Kidney tubule cell (primary cell): ENCODE measurements around the gene TRIP12.
"Not testable (repeated sequence)": the region's sequence is repeated elsewhere in the genome, so short reads cannot be mapped to it uniquely, and the experiment has no call there.

Experiments used
- DNase-seq: peaks from one replicate; pipeline ENCODE4 v3.0.0-alpha.2; 2018; ENCODE audit warnings: low spot score

Gene TRIP12

DNA sequence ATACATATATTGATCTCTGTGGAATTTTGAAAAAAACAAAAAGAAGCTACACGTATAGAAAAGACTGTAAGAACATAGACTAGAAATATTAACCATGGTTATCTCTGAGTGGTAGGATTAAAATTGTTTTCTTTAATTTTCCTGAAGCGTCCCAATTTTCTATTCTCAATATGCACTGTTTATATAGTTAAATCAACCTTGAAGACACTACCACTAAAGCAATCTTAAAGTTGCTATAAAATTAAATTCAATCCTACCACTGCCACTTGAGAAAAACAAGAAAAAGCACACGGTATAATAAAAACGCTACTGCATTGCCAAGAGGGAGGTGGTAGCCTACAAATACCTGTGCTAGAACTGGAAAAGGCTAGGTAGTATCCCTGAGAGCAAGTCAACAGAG is 47.2 kb downstream of the TRIP12 start:
- DNase-seq = no peak

- DNase-seq = peak; percentile 40
Observed at GRCh38 chr2:229873123-229873581, 48.7 kb downstream of the TRIP12 start.

DNA sequence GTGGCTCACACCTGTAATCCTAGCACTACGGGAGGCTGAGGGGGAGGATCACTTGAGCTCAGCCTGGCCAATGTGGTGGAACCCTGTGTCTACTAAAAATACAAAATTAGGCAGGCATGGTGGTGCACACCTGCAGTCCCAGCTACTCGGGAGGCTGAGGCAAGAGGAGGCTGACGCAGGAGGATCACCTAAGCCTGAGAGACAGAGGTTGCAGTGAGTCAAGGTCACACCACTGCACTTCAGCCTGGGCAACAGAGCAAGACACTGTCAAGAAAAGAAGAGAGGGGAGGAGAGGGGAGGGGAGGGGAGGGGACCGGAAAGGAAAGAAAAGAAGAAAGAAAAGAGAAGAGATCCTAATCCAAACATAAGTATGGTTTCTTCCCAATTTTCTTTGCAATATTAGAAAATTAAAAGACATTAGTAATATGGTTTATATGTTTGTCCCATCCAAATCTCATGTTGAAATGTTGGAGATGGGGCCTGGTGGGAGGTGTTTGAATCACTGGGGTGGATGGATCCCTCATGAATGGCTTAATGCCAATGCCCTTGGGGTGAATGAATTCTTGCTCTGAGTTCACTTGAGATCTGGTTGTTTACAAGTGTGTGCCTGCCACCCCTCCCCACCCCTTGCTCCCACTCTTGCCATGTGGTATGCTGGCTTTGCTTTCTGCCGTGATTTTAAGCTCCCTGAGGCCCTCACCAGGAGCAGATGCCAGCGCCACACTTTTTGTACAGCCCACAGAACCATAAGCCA is 50.7 kb downstream of the TRIP12 start:
- no peak for DNase-seq

DNA sequence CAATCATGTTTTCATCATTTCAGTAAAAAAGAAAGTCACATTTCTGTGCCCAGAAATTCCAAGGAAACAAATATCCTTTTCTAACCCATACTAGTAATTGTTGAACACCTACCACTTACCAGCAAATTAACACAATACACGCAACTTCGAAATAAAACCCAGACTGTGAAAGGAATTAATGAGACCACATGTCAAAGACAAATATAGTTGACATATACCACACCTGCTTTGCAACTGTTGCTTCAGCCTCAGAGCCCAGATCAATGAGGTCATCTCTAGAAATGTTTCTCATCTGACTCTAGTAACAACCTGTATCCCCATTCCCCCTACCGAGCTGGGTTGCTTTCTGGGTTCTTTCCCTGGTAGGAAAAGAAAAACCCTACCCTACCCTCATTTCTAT is 52.6 kb downstream of the TRIP12 start:
- no peak for DNase-seq

GRCh38 chr2:229868794-229869193 is 53.0 kb downstream of the TRIP12 start:
- DNase-seq = peak; percentile 35

GRCh38 chr2:229865033-229865432 is 56.8 kb downstream of the TRIP12 start:
- no peak for DNase-seq

GRCh38 chr2:229861431-229861830 is 60.4 kb downstream of the TRIP12 start:
- DNase-seq = no peak

DNA sequence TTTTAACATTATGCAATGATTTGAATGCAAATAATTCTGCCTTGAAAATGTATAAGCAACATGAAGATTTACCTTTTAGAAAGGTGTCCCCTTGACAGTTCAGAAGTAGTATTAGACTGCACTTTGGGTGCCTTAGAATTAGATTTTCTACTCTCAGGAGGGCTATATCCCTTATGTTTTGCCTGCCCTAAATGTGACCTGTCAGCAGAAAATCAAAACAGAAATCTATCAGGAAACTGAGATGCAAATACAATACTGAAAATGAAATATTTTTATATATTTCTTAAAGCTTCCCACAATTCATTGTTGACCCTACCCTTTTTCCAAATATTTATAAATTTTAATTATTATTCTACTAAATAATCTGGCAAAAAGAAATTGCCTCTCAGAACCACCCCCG is 61.5 kb downstream of the TRIP12 start:
- DNase-seq = no peak

- DNase-seq = no peak
Observed at GRCh38 chr2:229858351-229858750, 63.5 kb downstream of the TRIP12 start.

- DNase-seq = no peak
Observed at GRCh38 chr2:229857634-229858033, 64.2 kb downstream of the TRIP12 start.

GRCh38 chr2:229856413-229856812 is 65.4 kb downstream of the TRIP12 start:
- no peak for DNase-seq

DNA sequence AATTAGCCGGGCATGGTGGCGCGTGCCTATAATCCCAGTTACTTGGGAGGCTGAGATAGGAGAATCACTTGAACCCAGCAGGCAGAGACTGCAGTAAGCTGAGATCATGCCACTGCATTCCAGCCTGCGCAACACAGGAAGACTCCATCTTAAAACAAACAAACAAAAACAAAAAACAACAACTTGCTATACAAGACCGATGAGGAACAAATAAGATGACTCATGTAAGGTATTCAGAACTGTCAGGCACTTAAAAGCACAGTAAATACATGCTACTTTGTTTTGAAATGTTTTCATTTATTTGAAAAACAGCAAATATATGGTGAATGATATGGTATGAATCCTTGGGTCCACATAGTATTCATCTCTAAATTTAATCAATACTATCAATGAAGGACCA is 66.7 kb downstream of the TRIP12 start:
- DNase-seq = no peak

DNA sequence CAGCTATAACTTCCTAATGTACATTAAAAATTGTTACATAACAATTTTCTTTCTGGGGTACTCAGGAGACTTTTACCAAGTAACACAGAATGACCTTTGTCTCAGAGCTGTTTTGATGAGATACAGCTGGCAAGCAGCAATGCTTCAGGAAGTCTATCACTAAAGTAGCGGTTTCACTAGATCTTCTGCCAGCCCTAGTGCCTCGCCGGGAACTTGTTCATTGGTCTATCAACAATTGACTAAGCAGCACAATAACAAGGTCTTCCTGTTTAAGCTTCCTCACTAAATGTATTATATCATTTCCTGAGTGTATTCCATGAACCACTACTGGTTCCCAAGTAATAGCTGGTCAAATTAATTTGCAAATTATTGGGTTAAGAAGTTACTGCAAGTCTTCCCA is 69.2 kb downstream of the TRIP12 start:
- DNase-seq = peak; percentile 66

- DNase-seq = no peak
Observed at GRCh38 chr2:229851870-229852269, 69.9 kb downstream of the TRIP12 start.

GRCh38 chr2:229850355-229851275 is 71.2 kb downstream of the TRIP12 start:
- not testable (repeated sequence) for DNase-seq

GRCh38 chr2:229849073-229849472 is 72.7 kb downstream of the TRIP12 start:
- no peak for DNase-seq

GRCh38 chr2:229843613-229844012 is 78.2 kb downstream of the TRIP12 start:
- DNase-seq = no peak

GRCh38 chr2:229838729-229839128 is 83.1 kb downstream of the TRIP12 start:
- DNase-seq = no peak

DNA sequence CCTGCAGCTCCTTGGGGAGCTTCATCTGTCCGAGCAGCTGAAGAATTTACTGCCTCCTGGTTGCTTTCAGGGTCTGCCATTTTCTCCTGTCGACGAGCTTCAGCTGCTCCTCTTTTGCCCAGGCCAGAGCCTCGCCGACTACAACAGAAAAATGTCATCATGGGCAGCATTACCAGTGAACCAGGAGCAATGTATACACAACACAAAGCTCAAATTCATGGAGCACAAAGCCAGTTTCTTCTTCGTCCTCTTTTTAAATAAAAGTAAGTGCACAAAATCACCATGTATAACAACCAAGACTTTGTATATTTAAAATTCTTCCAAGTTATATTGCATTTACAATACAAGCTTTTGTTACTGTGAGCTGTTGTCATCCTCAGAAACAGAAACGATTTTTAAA is 85.0 kb downstream of the TRIP12 start:
- no peak for DNase-seq

GRCh38 chr2:229835596-229836283 is 86.1 kb downstream of the TRIP12 start:
- DNase-seq = no peak

DNA sequence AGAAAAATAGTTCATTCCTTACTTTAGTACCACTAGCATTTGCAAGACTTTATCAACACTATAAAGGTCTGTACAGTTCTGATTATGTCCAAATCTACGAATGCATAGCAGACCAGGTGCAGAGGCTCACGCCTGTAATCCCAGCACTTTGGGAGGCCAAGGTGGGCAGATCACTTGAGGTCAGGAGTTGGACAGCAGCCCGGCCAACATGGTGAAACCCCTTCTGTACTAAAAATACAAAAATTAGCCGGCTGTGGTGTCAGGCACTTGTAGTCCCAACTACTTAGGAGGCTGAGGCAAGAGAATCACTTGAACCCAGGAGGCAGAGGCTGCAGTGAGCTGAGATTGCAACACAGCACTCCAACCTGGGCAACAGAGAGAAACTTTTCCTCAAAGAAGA is 87.4 kb downstream of the TRIP12 start:
- DNase-seq = not testable (repeated sequence)

DNA sequence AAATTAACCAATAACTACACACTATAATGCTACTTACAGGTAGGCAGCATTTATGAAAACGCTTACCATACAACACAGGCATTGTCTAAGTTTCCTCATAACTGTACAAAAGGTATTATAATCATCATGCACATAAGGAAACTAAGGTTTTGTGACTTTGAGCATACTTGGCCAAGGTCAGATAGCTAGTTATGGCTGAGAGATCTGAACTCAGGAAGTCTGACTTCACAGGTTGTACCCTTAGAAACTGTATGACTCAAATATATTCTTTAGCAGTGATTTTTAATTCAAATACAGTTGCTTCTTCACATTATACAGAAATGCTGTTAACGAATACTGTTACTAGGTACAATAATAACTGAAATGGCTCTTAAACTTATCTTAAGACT is 89.3 kb downstream of the TRIP12 start:
- DNase-seq = no peak
